Hematopoietic multipotent progenitor cell (in vitro differentiated cells): Measurements from ENCODE around the gene SLC7A6. TPM values are rescaled to one million over a fixed set of nuclear protein-coding genes. Genes with fewer than 3 reads are reported as not detected.

ENCODE experiments used
- DNase-seq, 3 donors: peaks; one replicate each; pipeline ENCODE4 v3.0.0-alpha.2; 2011 to 2015; ENCODE audit warnings: low read depth in 2 of 3, low spot score in 2 of 3
- total RNA-seq: library from RNA; depleted of rRNA; stranded (reverse); fragments of >200 nt; gene quantifications from one replicate; pipeline ENCODE4 v1.2.3, GENCODE V29; 2012

Gene SLC7A6
- total RNA-seq, result 41.2 TPM

DNA sequence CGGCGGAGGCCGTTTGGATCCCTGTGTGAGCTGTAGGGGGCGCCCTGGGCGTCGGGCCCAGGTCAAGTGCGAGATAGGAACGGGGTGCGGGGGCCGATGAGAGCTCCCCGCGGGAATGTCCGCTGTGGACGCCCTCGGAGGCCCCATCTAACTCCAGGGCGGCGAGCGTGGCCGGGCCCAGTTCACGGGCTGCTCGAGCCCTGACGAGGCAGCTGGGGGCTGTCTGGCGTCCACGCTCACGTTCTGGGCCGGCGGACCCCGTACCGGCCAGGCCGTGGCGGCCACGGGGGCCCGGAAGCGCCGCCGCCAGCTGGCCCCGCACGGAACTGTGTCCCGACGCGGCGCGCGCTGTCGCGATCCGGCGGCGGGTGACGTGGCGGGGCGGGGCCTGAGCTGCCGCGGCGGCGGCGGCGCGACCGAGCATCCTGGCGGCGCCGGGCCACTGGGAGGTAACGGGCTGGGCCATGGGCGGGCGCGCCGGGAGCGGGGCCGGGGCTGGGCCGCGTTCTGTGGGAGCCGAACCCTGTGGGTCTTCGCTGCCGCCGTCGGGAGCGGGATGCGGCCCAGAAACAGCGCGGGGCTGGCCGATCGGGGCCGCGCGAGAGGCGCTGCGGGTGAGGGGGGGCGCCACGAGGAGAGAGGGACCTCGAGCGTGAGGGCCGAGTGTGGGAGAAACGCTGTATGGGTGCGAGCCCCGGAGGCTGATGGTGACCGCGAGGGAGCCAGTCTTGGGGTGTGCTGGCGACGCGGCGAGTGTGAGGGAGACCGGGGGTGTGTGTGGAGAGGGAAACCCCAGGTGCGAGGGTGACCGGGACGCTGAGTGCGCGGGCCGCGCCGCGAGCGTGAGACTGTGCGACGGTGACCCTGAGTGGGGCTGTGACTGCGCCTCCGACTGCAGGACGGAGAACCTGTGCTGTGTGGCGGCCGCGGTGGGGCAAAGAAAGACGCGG lies at the start of gene SLC7A6:
Gene SLC7A6 (plus strand): TSS at position 399 of the 950 bp plus-strand sequence. CDS start 10,201 bp downstream, outside the sequence.
- peak in 2 of 3 donors; percentile 77 to 80 for DNase-seq

DNA sequence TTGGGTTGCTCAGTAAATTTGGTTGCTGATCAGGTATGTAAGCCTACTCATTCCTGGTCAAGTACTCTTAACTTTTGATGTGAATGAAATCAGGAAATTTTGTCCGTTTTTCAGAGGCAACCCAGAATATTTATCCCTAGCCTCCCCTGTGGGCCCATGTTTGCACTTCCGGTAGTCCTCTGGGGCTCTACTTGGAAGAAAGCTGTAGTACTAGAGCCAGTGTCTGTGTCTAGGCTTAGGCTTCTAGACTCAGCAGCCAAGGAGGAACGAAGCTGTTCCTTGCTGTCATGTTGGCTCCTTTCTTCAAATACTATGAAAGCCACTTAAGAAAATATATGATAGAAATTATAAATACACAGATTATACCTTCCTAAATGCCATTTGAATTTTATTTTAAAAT lies 49.6 kb upstream of the SLC7A6 start:
- no peak for DNase-seq

DNA sequence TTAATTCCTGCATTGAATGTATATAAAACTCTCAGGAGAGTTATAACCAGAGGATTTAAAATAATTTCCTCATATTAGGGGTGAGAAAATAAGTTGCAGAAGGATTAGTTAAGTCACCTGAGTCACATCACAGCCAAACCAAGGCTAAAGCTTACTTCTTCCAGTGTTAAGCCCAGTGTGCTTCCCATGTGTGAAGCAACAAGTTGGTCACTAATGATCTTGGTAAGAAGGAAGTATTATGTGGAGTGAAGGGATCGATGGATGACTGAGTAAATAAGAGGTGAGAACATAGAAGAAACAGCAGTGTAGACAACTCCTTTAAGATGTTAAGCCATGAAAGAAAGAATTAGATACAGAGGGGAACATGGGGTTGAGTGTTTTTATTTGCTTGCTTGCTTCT lies 49.0 kb upstream of the SLC7A6 start:
- no peak for DNase-seq

DNA sequence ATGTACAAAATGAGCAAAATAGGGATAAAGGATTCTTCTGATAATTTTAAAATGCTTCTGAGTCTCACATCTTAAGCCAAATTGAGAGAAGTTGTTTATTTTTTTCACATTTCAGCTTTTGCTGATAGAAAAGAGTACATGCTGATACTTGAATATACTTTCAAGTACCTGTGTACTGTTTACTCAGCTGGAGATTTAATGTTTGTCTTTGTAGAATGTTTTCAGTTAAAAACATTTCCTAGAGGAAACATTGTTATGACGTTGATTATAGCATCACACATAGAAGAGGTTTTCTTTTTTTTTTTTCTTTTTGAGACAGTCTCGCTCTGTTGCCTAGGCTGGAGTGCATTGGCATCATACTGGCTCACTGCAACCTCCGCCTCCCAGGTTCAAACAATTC lies 48.1 kb upstream of the SLC7A6 start:
- DNase-seq, result no peak

DNA sequence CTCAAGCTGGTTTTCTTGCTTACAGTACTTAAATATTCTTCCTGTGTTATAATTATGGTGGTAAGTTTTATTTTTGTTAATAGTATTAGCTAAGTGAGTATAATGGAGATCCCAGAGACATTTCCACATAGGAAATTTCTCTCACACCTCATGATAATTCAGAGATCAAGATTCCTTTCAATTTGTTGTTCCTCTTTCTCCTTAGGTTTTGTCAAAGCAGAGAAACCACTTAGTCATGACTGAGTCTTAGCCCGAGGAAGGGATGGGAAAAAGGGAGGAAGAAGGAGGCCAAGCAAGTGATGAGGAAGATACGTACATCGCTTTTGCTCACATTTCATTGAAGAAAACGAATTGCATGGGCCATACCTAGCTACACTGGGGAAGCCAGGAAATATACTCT lies 46.8 kb upstream of the SLC7A6 start:
- DNase-seq, result no peak

DNA sequence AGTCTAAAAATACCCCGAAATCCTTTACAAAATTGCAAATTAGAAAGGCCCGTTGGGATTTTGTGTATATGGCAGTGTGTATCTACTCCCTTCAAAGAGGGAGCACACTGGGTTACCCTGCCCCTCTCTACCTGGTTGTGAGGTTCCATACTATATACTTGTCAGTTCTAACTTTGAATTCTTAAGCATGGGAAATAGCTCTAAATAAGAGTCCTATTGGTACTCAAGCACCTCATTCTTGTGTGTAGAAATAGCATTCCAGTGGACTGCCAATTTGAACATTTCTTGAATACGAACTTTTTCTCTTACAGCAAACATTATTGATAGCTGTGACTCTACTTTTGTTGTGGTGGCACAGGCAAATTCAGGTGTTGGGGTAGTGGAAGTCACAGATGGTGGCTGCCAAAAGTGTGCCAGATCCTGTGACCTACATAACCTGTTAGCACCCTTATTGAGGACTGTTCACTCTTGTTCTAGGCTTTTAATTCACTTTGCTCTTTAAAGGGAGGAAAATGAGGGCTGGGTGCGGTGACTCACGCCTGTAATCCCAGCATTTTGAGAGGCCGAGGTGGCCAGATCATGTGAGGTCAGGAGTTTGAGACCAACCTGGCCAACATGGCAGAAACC lies 44.5 kb upstream of the SLC7A6 start:
- DNase-seq, result no peak

DNA sequence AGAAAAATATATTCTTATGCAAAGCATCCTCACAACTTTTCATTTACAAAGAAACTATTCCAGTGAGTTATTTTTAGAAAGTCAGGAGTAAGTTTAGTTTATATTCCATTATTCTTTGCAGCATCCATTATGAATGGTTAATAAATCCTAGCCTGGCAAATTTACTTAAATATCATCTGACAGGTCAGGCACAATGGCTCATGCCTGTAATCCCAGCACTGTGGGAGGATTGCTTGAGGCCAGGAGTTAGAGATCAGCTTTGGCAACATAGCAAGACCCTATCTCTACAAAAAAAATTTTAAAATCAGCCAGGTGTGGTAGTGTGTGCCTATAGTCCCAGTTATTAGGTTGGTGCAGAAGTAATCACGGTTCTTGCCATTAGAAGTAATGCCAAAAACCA lies 41.3 kb upstream of the SLC7A6 start:
- no peak for DNase-seq

DNA sequence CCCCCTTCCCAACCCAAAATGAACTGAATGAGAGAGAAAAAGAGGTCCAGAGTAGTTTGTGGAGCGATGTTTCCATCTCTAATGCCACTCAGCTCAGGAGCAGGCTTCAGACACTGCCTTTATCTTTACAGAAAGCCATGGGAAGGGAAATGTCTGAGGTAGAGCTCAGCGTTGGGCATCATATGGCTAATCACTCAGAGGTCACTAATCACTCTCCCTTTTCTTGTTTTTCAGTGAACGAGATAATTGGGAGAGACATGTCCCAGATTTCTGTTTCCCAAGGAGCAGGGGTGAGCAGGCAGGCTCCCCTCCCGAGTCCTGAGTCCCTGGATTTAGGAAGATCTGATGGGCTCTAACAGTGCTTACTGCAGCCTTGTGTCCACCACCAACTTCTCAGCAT lies 38.2 kb upstream of the SLC7A6 start:
- DNase-seq, result no peak

DNA sequence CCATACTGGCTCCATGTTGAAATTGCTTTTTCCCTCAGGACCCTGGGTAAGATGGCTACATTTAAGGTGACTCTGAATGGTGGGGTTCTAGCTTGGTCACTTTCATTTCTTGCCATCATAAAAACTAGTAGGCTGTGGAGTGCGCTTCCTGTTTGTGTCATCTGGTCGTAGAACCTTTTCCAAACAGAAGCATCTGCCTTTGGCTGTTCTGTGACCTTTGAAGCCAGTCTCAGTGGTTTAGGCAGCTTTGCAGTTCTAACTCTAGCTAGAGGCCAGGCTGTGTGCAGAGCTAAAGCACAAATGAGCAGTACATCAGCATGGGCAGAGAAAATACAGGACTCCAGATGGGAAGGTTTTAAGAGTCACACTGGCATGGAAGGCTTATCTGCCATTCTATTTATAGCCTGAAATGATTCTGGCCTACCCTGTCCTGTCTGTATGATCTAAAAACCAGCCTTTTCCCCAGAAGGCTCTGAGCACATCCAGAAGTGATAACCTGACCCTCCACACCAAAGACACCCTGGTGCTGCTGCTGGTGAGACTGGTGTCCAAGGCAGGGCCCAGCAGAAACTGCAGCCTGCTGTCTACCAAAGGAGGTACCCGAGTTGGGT lies 37.0 kb upstream of the SLC7A6 start:
- DNase-seq, result no peak

DNA sequence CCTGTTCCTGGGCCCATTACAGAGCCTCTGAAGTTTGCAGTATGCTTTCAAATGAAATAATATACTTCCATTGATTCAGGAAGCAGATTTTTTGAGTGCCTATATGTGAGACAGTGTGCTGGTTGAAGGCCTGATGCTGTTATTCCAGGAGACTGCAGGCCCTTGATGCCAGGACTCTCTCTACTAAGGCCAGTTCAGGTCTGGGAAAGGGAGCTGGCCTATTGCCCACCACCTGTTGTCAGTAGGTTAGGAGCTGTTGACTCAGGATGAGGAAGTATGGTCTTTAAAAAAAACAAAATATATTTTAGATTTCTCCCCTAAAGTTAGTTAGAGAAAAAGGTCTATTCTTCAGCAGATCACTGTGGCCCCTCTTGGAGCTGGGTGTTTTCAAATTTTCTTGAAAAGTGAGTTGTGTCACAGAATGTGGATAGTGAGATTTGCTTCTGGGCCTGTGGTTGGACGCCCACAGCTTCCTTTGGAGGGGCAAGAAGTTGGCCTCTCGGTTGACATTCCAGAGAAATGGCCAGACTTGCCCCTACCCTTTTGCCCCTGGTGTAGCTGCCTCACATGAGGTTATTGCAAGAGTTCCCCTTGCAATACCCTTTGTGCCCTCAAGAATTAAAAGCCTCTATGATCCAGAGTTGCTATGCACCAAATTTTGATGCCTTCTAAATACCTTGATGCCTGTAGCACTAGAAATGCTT lies 36.3 kb upstream of the SLC7A6 start:
- DNase-seq, result no peak

DNA sequence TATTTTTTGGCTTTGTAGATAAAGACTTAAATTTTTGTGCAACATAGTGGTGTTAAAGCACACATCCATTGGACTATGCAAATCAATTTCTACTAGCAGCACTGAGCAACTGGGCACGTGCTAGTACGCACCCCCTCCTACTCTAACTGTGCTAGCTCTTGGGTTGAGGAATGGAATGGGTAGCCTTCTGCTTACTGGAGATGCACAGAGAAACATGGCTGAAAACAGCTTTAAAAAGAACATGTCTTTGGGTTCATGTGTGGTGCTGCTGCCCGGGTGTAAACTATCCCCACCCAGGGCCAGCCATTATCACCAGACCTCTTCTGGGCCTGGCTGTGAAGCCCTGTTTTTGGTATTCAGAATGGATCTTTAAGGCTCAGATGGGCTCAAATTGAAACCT lies 35.7 kb upstream of the SLC7A6 start:
- no peak for DNase-seq

DNA sequence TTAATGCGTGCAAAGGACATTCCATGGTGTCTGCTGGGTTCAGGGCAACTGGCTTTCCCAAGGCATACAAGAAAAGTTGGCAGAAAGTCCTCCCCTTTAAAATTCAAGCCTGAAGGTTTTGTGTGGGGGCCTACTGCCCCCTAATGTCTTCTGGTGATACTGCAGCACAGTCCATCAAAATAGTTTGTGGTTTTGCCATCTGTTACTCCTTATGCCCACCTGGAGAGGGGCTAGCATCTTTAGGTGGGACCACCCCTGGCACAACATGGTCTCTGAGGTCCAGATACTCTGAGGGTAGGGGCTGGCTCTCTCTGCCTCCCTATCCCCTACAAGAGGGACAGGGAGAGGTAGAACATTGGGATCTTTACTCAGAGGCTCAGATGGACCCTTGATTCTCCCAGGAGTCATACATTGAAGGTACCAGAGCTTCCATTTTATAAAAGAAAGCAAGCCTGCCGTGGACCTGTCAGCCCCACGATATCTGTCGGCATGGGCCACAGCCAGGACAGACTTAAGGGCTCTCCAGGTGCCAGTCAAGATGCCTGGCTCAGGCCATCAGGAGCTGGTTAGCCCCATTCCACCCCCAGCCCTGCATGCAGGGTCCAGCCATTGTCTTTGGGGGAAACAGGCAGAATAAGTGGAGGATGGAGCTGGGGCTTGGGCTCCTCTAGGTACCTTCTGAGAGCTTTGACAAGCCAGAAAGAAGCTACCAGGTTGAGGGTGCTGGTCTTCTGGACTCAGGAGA lies 34.7 kb upstream of the SLC7A6 start:
- peak in 2 of 3 donors; percentile 42 to 77 for DNase-seq

DNA sequence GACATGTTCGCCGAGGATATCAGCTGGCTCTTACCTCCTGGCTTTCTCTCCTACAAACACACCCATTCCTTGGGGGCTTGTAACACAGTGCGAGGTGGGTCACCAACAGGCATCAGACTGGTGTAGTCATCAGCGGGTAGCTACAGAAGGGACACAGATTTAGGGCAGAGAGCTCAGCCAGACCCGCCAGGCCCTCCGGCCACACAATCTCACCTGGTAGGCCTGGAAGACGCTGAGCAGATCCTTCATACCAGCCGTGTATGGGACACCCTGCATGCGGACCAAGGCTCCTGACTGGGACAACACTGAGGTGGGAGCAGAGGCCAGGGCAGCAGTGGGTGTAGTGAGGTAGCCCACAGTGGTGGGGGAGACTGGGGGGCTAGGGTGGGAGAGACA lies 34.2 kb upstream of the SLC7A6 start:
- no peak for DNase-seq

DNA sequence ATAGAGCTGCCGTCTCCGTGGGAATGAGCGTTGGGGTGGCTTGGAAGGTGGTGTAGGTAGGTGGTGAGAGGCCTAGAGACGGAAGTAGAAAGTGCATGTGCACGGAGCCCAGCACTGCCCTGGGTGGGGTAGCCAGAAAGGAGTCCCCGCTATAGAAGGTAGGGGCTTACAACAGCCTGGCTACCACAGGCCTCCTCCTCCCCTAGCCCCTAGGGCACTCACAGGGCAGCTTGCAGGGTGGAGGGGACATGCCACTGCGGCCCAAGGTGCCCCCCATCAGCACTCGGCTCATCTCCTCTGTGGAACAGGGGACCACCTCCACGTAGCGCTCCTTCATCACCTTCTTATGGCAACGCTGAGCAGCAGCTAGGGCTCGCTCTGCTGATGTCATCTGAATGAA lies 33.4 kb upstream of the SLC7A6 start:
- DNase-seq, result no peak

DNA sequence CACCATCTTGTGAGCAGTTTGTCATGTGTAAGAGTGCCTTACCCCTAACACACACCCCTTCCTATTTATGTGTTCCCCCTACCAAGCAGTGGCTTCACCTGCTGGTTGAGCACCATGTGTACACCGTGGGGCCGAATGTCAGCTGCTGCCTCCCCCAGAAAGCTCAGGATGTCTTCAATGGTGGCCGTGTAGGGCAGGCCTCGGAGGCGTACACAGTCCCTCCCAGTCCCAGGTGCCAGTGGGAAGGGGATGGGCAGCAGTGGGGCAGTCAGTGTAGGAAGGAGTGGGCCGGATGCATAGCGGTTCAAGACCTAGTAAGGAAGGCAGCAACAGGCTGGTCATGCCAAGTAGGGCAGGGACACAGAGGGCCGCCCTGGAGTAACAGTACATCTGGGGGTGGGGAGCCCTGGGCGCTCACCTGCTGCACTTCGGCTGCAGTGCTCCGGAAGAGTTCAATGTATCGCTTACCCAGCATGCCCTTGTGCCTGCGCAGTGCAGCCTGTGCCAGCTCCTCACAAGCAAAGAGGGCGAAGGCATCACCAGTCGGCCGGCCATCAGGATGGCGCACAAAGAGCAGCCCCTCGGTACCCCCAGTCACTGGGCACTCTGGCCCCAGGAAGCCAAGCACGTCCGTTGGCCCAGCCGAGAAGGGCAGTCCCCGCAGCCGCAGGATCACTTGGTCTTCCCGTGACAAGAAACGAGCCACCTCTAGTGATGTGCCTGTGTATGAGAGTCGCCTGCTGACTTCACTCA lies 32.8 kb upstream of the SLC7A6 start:
- no peak for DNase-seq

DNA sequence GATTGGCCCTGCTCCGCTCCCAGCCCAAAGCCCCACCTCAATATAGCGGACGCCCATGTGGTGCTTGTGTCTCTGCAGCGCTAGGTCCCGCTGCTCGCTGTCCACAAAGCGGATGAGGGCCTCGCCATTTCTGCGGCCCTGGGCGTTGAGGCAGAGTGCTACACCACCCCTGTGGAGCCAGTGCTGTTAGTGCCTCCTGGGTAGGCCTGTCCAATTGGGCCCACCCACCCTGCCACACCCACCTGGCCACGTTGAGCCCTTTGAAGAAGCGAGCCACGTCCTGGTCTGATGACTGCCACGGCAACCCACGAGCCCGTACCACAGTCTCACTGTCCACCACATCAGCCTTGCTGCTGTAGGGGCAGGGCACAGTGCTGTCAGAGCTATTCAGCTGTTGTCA lies 32.0 kb upstream of the SLC7A6 start:
- DNase-seq, result no peak

DNA sequence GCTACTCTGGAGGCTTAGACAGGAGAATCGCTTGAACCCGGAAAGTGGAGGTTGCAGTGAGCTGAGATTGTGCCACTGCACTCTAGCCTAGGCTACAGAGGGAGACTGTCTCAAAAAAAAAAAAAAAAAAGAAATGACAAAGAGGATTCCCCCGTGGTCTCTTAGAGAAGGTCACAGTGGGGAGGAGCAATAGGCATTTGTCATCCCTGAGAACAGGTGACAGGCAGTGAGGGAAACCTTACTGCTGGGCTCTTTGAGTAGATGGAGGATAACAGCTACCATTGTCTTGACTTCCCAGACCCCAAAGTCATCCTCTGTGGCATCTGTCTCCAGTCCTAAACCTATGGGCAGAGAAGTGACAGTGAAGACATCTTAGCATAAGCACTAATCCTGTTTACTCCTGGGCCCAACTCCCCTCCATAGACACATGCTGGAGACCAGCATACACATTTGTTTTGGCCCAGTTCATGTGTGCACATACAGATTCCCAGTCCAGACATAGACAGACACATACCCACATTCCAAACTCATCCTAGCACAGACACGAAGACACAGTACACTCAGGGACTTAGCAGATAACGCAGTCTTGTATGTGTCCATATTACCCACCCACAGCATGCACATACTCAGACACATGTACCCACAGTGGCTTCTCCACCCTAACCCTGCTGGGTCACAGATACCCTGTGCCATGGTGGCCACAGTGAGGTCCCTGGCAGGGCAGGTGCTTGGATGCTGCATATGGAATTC lies 31.1 kb upstream of the SLC7A6 start:
- no peak for DNase-seq

DNA sequence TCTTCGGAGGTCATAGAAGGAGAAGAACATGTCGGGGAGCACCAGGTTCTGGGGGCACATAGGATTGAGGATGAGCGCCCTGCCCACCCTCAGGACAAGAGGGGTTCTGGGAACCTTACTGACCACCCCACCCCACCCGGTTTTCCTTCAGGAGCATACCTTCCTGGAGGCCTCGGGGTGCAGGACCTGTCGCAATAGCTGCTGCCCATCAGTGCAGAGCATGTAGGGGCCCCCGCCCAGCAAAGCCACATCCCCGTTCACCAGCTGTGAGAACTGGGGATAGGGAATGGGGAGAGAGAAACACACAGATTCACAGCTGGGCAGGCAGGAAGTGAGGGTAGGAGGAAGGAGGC lies 30.5 kb upstream of the SLC7A6 start:
- peak in 1 of 3 donors; percentile 27 for DNase-seq
